ENCODE measurements around the gene CPHXL2.
A peak's percentile ranks its signal among the peaks of the same experiment; 100 is the strongest.

Gene CPHXL2

DNA sequence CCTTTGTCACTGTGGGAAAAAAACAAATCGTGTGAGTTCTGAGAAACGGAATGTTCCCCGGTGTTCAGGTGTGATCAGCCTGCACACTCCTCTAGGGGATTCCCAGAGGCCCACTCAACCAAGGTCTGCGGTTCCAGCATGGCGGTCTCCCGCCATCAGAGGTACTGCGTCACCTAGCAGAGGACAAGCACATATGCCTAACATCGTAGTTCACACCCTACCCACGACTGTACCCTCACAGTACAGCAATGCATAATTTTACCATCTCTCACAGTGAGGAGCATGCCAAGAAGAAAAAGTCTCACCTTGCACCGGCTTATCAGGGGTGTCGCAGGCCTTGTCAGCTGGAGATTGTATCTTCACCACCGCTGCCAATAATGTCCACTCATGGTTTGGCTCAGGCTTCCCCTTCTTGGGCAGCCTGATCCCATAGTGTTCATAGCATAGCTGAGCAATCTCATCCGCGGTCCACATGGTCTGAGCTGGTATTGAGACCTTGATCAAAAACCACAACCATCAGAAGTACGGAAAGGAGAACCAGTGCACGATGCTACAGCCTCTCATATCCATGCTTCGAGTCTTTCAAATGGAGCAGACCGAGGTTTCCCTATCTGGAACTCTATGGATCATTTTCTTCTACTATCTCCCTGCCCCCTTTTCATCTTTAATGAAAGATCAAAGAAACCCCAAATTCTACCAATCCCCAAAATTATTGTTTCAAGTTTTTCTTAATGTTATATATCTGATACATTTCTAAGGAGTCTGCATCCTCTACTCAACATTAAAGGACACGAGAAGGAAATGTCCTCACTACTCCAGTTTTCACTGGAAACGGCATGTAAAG, 56.3 kb downstream of the CPHXL2 start:
- TF ChIP-seq, protein P1, sequence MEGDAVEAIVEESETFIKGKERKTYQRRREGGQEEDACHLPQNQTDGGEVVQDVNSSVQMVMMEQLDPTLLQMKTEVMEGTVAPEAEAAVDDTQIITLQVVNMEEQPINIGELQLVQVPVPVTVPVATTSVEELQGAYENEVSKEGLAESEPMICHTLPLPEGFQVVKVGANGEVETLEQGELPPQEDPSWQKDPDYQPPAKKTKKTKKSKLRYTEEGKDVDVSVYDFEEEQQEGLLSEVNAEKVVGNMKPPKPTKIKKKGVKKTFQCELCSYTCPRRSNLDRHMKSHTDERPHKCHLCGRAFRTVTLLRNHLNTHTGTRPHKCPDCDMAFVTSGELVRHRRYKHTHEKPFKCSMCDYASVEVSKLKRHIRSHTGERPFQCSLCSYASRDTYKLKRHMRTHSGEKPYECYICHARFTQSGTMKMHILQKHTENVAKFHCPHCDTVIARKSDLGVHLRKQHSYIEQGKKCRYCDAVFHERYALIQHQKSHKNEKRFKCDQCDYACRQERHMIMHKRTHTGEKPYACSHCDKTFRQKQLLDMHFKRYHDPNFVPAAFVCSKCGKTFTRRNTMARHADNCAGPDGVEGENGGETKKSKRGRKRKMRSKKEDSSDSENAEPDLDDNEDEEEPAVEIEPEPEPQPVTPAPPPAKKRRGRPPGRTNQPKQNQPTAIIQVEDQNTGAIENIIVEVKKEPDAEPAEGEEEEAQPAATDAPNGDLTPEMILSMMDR (conservative IDR thresholded peaks at IDR 0.05; ENCODE audit: low read depth, low read length) = no peak
- DNase-seq (ENCODE audit: low read depth) = no peak
- H3K4me3 ChIP-seq (ENCODE audit: low read length) = no peak overlapping the region

DNA sequence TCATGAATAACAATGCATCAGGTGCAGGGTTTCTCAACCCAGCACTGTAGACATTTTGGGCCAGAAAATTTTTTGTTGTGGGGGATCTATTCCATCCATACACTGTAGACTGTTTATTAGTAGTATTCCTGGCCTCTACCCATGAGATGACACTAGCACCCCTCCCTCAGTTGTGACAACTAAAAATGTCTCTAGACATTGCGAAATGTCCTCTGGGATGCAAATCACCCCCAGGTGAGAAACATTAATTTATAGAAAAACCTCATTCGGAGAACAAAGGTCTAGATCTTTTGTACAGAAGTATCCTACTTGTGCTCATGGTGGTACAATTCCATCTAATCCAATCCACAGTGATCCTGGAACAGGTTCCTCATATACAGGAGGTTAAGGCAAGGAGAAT, 58.0 kb downstream of the CPHXL2 start:
- H3K4me3 ChIP-seq (ENCODE audit: low read length) = no peak overlapping the region
- no peak for DNase-seq (ENCODE audit: low read depth)
- TF ChIP-seq, protein P1 (conservative IDR thresholded peaks at IDR 0.05; ENCODE audit: low read depth, low read length) = no peak

DNA sequence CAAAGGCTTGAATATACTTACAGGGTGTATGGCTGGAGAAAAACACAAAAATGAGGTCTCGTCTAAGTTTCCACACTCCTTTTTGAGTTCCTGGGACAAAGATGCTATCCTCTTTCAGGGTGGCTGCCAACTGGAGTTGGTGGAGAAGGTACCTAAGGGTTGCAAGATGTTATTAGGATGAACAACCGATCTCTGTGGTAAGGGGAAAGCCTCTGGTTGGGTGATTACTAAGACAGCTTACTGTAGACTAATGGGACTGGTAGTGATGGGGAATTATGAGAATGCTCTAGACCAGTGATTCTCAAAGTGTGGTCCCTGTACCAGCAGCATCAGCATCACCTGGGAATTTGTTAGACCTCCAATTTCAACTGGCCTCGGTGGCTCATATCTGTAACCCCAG, 59.7 kb downstream of the CPHXL2 start:
- H3K4me3 ChIP-seq (ENCODE audit: low read length) = no peak overlapping the region
- DNase-seq (ENCODE audit: low read depth) = no peak

DNA sequence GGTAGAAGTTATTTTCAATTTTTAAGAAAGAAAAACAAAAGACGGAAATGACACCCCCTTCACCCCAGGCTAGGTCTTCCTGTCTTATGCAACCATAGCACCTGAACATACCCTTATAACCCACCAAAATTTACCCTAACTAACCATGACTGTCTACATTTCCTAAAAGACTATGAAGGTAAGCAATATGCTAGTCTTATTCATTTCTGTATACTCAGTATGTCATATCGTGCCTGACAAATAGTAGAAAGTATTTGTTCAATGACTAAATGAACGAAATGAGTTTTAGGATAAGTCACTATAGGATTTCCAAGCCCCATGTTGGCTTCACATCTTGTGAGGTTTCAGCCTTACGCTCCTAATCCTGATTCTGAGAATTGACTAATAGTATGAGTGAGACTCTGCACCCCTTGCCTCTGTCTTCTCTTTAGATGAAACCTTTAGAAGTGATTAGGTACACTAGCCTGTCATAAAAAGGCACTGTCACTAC, 60.2 kb downstream of the CPHXL2 start:
- DNase-seq (ENCODE audit: low read depth) = no peak
- no peak overlapping the region for H3K4me3 ChIP-seq (ENCODE audit: low read length)
- TF ChIP-seq, protein P1 (conservative IDR thresholded peaks at IDR 0.05; ENCODE audit: low read depth, low read length) = no peak

More for the DNA sequence above, 59.7 kb downstream of the CPHXL2 start:
- TF ChIP-seq, protein P1 (conservative IDR thresholded peaks at IDR 0.05; ENCODE audit: low read depth, low read length) = no peak

DNA sequence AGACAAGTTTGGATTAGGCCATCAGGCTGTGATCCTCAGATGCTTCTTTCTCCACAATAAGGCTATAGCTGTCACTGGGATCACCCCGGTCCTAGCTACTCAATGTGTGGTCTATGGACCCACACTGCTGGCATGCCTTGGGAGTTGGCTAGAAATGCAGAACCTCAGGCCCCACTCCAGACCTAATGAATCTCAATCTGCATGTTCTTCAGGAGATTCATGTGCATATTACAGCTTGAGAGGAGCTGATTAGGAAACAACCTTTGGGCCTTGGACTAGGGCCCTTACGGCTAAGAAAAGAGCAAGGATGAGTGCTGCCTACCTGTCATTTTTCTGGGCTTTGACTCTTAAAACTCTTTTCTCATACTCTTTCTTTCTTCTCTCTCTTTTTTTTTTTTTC, 61.2 kb downstream of the CPHXL2 start:
- no peak for DNase-seq (ENCODE audit: low read depth)
- H3K4me3 ChIP-seq (ENCODE audit: low read length) = no peak overlapping the region
- TF ChIP-seq, protein P1 (conservative IDR thresholded peaks at IDR 0.05; ENCODE audit: low read depth, low read length) = no peak

DNA sequence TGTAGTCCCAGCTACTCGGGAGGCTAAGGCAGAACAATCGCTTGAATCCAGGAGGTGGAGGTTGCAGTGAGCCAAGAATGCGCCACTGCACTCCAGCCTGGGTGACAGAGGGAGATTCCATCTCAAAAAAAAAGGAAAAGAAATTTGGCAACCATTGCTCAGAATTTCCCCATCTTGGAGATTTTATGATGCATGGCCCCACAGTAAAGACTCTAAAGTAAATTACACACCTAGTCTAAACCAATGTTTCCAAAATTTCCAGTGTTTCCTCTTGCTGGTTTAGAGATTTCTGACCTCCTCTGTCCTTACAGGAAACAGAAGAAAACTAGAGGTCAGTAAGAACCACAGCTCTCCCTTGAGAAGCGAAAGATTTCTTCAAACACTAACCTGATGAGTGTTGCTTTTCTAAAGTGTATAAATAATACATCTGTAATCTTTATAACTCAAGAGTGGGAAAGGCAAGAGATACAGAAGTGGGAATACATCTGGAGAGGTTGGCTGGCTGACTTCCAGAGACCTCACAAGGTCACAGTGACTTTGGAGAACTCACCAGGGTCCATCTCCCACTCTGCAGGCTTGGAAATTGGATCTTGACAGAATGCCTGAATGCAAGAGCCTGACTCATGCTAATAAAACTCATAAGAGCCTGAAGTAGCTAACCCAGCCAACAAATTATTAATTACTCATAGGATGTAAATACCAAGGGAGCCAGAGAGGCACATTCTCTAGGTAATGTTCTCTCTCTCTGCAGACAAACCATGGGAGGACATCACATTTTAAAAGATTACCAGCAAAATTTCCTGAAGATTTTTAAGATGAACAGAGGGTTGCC, 62.5 kb downstream of the CPHXL2 start:
- TF ChIP-seq, protein P1 (conservative IDR thresholded peaks at IDR 0.05; ENCODE audit: low read depth, low read length) = no peak
- peak; percentile 7 for DNase-seq (ENCODE audit: low read depth)
- H3K4me3 ChIP-seq (ENCODE audit: low read length) = no peak overlapping the region
